Pancreas (tissue), 10 donors: ENCODE data around the gene SORCS2. TPM values are rescaled to one million over a fixed set of nuclear protein-coding genes. Genes with fewer than 3 reads are reported as not detected.

ENCODE experiments used
- ATAC-seq, 4 donors: fragments of 200-7000 bp; cut with Tn5 transposase; one replicate each; pipeline versions ENCODE4 v1.8.0 to v1.9.1; 2020; ENCODE audit warnings: mild to moderate bottlenecking in 4 of 4, moderate library complexity in 4 of 4
- DNase-seq, 6 donors: peaks; one replicate each; pipeline ENCODE4 v3.0.0-alpha.2; 2020
- FAIRE-seq: peaks from 2 replicates; lab custom pipeline; 2012; peaks lifted over from hg19 to GRCh38; lab: Jason Lieb, UNC
- H3K27ac ChIP-seq, 4 donors: fragments of 200-600 bp; sonication (generic); 1 replicate in 3 of 4; 2 replicates in 1 of 4; pipeline versions ENCODE4 v1.5.0 to v1.8.0; 2020
- H3K27me3 ChIP-seq, 4 donors: fragments of 200-600 bp; one replicate each; pipeline ENCODE4 v1.8.0; 2021
- H3K36me3 ChIP-seq, 3 donors: fragments of 200-600 bp; sonication (generic) in 1 of 3; one replicate each; pipeline versions ENCODE4 v1.5.0 to v1.8.0; 2020 to 2021
- H3K4me1 ChIP-seq, 3 donors: fragments of 200-600 bp; one replicate each; pipeline ENCODE4 v1.8.0; 2021
- H3K4me3 ChIP-seq, 4 donors: fragments of 200-600 bp; sonication (generic) in 2 of 4; one replicate each; pipeline versions ENCODE4 v1.5.0 to v1.8.0; 2020 to 2021
- H3K9me3 ChIP-seq, 4 donors: fragments of 200-600 bp; one replicate each; pipeline ENCODE4 v1.8.0; 2021
- CTCF ChIP-seq, 4 donors: fragments of 200-600 bp; sonication (generic) in 3 of 4; IDR thresholded peaks; one replicate each; pipeline versions ENCODE4 v1.5.0 to v1.8.0; 2021; ENCODE audit warnings: antibody characterized with exemption in 4 of 4
- WGBS, 2 donors: extraction: QIAGEN DNeasy Blood & Tissue Kit; methylation state at CpG; one replicate each; pipeline ENCODE4 v1.1.7; 2013; 5-methylcytosine and 5-hydroxymethylcytosine counted together
- intact Hi-C, 3 donors: fragments of 100-400 bp; cut with DNase I; formaldehyde crosslinking; loops; one replicate each; pipeline versions ENCODE4 v1.11.1 to v1.14.2; 2022
- polyA plus RNA-seq, 2 donors: library from polyadenylated mRNA; stranded (reverse); fragments of 200-250 nt; gene quantifications; one replicate each; pipeline ENCODE4 v1.2.3, GENCODE V29; 2013
- total RNA-seq, 6 donors: library from RNA; stranded (reverse); fragmentation: NEBNext Ultra II Directional in 4 of 6; extraction: Animal tissue kit (Norgen Biotek cat#: 25700) in 4 of 6; gene quantifications; one replicate each; pipeline versions ENCODE4 v1.2.1 to v1.2.4, GENCODE V29; 2021 to 2023
- donor health status: healthy with polysubstance abuse.
- donor health status: DM: no; HTN: no; CAD: no; lungs with moderate emphysema.
- donor health status: DM: no; HTN: no; CAD: no.
- donor health status: control.
- donor health status: control.
- donor health status: Bipolar disorder and iron deficiency.
- donor health status: DM: yes; HTN: yes; CAD: no.
- donor health status: DM: no; HTN: no; CAD: no.
- donor health status: DM: no; HTN: no; CAD: no.
- donor health status: DM: yes; HTN: yes; CAD: no.

Gene SORCS2
- total and polyA plus RNA-seq, 8 donors = 0.14 to 1.7 (median 0.42) TPM

DNA sequence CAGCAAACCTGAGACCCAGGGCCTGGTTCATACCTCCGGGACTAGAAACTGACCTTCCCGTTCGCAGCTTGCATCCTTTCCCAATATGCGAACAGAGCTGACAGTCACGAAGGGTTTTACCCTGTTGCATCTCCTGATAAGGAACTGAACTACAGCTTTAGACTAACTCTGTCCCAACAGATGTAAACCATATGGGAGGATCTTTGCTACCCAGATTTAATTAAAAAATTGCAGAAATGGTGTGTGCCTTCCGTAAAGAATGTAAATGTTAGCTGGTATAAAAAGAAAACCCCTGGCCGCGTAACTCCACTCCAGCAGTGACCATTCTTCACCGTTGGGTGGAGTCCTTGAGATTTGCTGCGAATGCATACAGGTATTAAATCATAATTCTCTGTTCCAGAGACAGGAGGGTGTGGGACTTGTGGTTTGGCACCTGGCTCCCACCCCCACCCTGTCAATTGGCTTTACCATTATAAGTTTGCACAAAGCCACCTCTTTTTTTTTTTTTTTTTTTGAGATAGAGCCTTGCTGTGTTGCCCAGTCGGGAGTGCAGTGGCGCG is 40.6 kb upstream of the SORCS2 start:
- intact Hi-C loops = no loop called here
- peak in 1 of 4 donors; percentile 10 for TF ChIP-seq CTCF (IDR thresholded peaks at IDR 0.05)
- Histone ChIP-seq H3K9me3 (no peaks in the 10 kb centered on the region), H3K4me1 (no peaks in the 10 kb centered on the region), H3K27ac (no peak overlapping the region), H3K36me3 (no peaks in the 10 kb centered on the region), H3K4me3 (no peak overlapping the region), H3K27me3 (no peaks in the 10 kb centered on the region)
- WGBS, 2 donors = 59 to 63% methylated on average over 13 of the region's 13 CpGs
- no peak for DNase-seq
- peak in 3 of 4 donors; percentile 30 to 68 (median 67) for ATAC-seq
- no peak for FAIRE-seq

DNA sequence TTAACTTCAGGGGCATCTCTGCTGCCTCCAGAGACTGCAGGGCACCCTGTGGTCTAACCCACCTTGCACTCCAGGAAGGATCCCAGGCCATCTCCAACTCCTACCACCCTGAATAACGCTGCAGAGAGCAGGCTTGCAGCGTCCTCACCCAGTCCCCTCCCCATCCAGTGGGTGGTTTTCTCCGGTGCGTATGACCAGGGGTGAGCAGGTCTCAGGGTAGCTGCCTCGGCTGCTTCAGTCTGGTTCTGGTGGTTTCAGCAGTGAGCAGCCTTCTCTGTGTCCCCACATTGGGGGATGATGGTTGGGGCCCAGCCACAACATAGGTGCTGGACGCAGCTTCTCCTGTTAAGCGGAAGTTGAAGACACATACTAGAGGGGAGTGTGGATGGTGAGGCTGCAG is 38.6 kb upstream of the SORCS2 start:
- no peaks in the 10 kb centered on the region for H3K9me3 ChIP-seq
- intact Hi-C loops = no loop called here
- H3K27me3 ChIP-seq = no peaks in the 10 kb centered on the region
- no peak for TF ChIP-seq CTCF (IDR thresholded peaks at IDR 0.05)
- no peak for FAIRE-seq
- H3K4me1 ChIP-seq = no peaks in the 10 kb centered on the region
- H3K4me3 ChIP-seq = no peak overlapping the region
- DNase-seq = peak in 2 of 6 donors; percentile 20 to 22
- 84 to 85% methylated on average over 7 of the region's 7 CpGs for WGBS, 2 donors
- no peaks in the 10 kb centered on the region for H3K36me3 ChIP-seq
- no peak overlapping the region for H3K27ac ChIP-seq
- no peak for ATAC-seq

GRCh38 chr4:7154351-7154981 is 37.9 kb upstream of the SORCS2 start:
- H3K4me1 ChIP-seq = peaks cover under 1 to 1% (median 1%) of the 10 kb centered on the region in 3 donors
- H3K27me3 ChIP-seq = no peaks in the 10 kb centered on the region
- DNase-seq = peak in 3 of 6 donors; percentile 5 to 46 (median 35)
- no peaks in the 10 kb centered on the region for H3K36me3 ChIP-seq
- H3K27ac ChIP-seq = no peak overlapping the region
- FAIRE-seq = no peak
- intact Hi-C loops = no loop called here
- no peak for TF ChIP-seq CTCF (IDR thresholded peaks at IDR 0.05)
- 92 to 95% methylated on average over 18 of the region's 18 CpGs for WGBS, 2 donors
- ATAC-seq = no peak
- H3K4me3 ChIP-seq = no peak overlapping the region
- H3K9me3 ChIP-seq = no peaks in the 10 kb centered on the region

DNA sequence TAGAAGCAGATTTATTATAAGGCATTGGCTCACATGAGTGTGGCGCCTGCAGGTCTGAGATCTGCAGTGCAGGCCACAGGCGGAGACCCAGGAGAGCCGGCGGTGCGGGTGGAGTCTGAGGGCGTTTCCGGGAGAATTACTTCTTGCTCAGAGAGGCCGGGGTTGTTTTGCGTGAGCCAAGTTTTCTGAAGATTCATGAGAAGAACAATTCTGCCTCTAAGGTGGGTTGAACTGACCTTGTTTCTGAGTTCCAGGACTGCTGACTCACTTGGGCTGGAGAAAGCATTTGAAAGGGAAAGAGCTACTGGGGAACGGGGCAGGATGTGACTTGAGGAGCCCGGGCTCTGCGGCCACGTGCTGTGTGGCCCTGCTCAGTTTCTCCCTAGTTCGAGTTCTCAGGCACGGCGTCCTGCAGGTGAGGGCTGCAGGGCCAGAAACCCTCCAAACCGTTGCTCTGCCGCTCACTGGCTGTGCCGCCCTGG is 36.7 kb upstream of the SORCS2 start:
- no peak for TF ChIP-seq CTCF (IDR thresholded peaks at IDR 0.05)
- Histone ChIP-seq H3K27me3 (no peaks in the 10 kb centered on the region), H3K9me3 (no peaks in the 10 kb centered on the region), H3K27ac (no peak overlapping the region), H3K4me1 (peaks cover 5 to 11% (median 11%) of the 10 kb centered on the region in 3 donors), H3K4me3 (no peak overlapping the region), H3K36me3 (no peaks in the 10 kb centered on the region)
- FAIRE-seq (no peak), DNase-seq (peak in 3 of 6 donors; percentile 12 to 43 (median 39)), ATAC-seq (no peak)
- WGBS, 2 donors = 86 to 91% methylated on average over 19 of the region's 19 CpGs
- intact Hi-C loops = no loop called here

GRCh38 chr4:7156328-7156727 is 36.0 kb upstream of the SORCS2 start:
- H3K36me3 ChIP-seq = no peaks in the 10 kb centered on the region
- intact Hi-C loops = no loop called here
- no peak for ATAC-seq
- H3K4me3 ChIP-seq = no peak overlapping the region
- no peak for FAIRE-seq
- 63 to 72% methylated on average over 12 of the region's 12 CpGs for WGBS, 2 donors
- no peak overlapping the region for H3K27ac ChIP-seq
- no peaks in the 10 kb centered on the region for H3K27me3 ChIP-seq
- no peaks in the 10 kb centered on the region for H3K9me3 ChIP-seq
- TF ChIP-seq CTCF (IDR thresholded peaks at IDR 0.05) = no peak
- DNase-seq = peak in 3 of 6 donors; percentile 8 to 35 (median 18)
- H3K4me1 ChIP-seq = peaks cover 11 to 18% (median 18%) of the 10 kb centered on the region in 3 donors
